Calu3 (cell line): Measurements from ENCODE around the gene ZNF521. TPM values are rescaled to one million over a fixed set of nuclear protein-coding genes. Genes with fewer than 3 reads are reported as not detected.

Experiments used
- BruUV-seq: library from RNA; stranded (reverse); fragments of 400-500 nt; replicated peaks from 2 replicates; lab custom pipeline; 2021; lab: Mats Ljungman, UMichigan
- CTCF ChIA-PET: fragments of 300-600 bp; sonication (Branson Sonifier 250); formaldehyde crosslinking; loops from one replicate; lab custom pipeline; 2022; ENCODE audit warnings: antibody characterized with exemption; lab: Charles Lee
- DNase-seq: peaks from one replicate; pipeline ENCODE4 v3.0.0; 2022
- H3K27ac Mint-ChIP-seq: one replicate; pipeline ENCODE4 v1.8.0; 2022; ENCODE audit warnings: mixed read lengths; ENCODE audit not compliant: unreplicated experiment
- H3K27me3 Mint-ChIP-seq: one replicate; pipeline ENCODE4 v1.8.0; 2022; ENCODE audit warnings: mixed read lengths; ENCODE audit not compliant: unreplicated experiment
- H3K36me3 Mint-ChIP-seq: one replicate; pipeline ENCODE4 v1.8.0; 2022; ENCODE audit warnings: mild to moderate bottlenecking, moderate library complexity, mixed read lengths; ENCODE audit not compliant: insufficient read depth, unreplicated experiment
- H3K4me1 Mint-ChIP-seq: one replicate; pipeline ENCODE4 v1.8.0; 2022; ENCODE audit warnings: mild to moderate bottlenecking, low read depth, mixed read lengths; ENCODE audit not compliant: unreplicated experiment
- H3K4me3 Mint-ChIP-seq: one replicate; pipeline ENCODE4 v1.8.0; 2022; ENCODE audit warnings: mild to moderate bottlenecking, low read depth, moderate library complexity, mixed read lengths; ENCODE audit not compliant: unreplicated experiment
- H3K9me3 Mint-ChIP-seq: one replicate; pipeline ENCODE4 v1.8.0; 2022; ENCODE audit warnings: low read depth, mixed read lengths; ENCODE audit not compliant: unreplicated experiment
- intact Hi-C: fragments of 100-400 bp; cut with micrococcal nuclease; formaldehyde crosslinking; loops from one replicate; pipeline ENCODE4 v1.10.0; 2022; ENCODE audit not compliant: unreplicated experiment
- total RNA-seq: library from RNA; stranded (reverse); gene quantifications from 2 replicates; pipeline ENCODE4 v1.2.3, GENCODE V29; 2022
- TF ChIP-seq, protein P1 (sequence below): fragments of 200-600 bp; IDR thresholded peaks from one replicate; pipeline ENCODE4 v1.8.0; 2022; ENCODE audit warnings: antibody characterized with exemption; ENCODE audit not compliant: unreplicated experiment

The ZNF521 gene
- total RNA-seq, 1 experiment from 2014 or later, result not detected

DNA sequence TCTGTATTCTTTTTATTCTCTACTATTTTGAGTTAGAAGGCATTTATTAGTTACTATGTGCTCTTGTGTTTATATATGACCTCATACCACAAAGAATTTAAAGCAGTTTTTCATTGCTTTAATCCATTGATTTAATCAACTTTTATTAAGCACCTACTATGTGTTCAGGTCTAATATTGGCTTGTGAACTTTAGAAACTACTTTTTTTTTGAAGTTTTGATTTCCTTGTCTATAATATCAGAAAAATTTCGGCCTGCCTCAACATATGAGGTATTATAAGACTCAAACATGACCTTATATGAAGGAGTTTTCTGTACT, 117.7 kb downstream of the ZNF521 start:
- no peaks in the 10 kb centered on the region for H3K4me1 Mint-ChIP-seq
- H3K27ac Mint-ChIP-seq, result no peak overlapping the region
- TF ChIP-seq, protein P1, sequence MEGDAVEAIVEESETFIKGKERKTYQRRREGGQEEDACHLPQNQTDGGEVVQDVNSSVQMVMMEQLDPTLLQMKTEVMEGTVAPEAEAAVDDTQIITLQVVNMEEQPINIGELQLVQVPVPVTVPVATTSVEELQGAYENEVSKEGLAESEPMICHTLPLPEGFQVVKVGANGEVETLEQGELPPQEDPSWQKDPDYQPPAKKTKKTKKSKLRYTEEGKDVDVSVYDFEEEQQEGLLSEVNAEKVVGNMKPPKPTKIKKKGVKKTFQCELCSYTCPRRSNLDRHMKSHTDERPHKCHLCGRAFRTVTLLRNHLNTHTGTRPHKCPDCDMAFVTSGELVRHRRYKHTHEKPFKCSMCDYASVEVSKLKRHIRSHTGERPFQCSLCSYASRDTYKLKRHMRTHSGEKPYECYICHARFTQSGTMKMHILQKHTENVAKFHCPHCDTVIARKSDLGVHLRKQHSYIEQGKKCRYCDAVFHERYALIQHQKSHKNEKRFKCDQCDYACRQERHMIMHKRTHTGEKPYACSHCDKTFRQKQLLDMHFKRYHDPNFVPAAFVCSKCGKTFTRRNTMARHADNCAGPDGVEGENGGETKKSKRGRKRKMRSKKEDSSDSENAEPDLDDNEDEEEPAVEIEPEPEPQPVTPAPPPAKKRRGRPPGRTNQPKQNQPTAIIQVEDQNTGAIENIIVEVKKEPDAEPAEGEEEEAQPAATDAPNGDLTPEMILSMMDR, result no peak
- BruUV-seq, result no TSS peak
- H3K9me3 Mint-ChIP-seq, result no peaks in the 10 kb centered on the region
- DNase-seq, result no peak
- H3K36me3 Mint-ChIP-seq, result no peaks in the 10 kb centered on the region
- H3K4me3 Mint-ChIP-seq, result no peak overlapping the region
- intact Hi-C loops, result no loop called here
- H3K27me3 Mint-ChIP-seq, result peaks cover 28% of the 10 kb centered on the region
- CTCF ChIA-PET, result no interaction called here

DNA sequence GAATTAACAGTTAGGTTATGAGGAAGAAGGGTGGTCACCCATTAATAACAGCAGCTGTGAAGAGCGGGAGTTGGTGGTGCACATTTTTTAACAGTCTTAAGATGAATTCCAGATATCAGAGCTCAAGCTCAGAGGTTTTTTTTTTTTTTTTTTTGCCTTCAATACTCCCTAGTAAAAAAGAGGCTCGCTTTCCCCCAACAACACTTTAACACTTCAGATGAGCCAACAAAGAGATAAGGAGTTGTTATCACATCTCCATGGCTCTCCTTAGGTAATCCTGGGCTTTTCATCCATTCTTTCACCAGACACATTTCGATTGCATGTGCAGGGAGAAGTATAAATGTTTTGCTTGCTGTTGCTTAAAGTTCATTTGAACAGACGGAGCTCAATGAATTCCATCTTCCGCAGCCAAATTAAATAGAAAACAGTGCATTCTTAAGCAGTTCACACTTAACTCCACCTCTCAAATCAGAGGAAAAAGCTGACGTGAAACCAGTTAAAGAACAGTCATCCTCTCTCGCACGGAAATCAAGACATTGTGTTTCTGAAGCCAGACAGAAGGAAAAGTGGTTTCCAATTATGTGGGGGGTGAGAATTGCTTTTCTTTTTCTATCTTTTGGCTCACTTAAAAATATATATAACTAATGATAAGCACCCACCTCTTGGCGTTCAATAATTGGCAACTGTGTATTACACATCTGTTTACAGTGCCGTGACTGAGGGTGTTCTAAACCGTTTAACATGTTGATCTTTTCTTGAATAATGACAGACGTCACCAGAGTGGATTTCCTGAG, 118.2 kb downstream of the ZNF521 start:
- H3K27ac Mint-ChIP-seq, result no peak overlapping the region
- H3K4me3 Mint-ChIP-seq, result no peak overlapping the region
- H3K27me3 Mint-ChIP-seq, result peaks cover 33% of the 10 kb centered on the region
- intact Hi-C loops, result no loop called here
- DNase-seq, result no peak
- CTCF ChIA-PET, result no interaction called here
- H3K36me3 Mint-ChIP-seq, result no peaks in the 10 kb centered on the region
- TF ChIP-seq, protein P1, result no peak
- BruUV-seq, result no TSS peak
- no peaks in the 10 kb centered on the region for H3K4me1 Mint-ChIP-seq
- H3K9me3 Mint-ChIP-seq, result no peaks in the 10 kb centered on the region

DNA sequence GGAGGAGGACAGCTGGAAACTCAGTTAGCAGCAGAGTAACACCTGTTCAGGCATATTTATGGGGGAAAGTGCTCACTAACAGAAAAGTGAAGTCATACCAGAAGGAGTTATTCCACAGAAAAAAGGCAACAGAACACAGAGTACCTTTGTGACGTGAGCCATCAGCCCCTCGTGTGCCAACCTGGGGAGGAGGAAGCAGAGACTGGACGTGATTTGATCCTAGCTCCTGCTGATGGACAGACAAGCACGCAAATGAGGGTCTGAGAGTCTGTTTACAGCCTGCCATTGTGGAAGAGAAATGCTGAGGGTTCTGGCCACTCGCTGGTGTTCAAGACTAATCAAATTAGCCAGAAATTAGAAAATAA, 120.7 kb downstream of the ZNF521 start:
- no peak overlapping the region for H3K27ac Mint-ChIP-seq
- H3K36me3 Mint-ChIP-seq, result no peaks in the 10 kb centered on the region
- no peaks in the 10 kb centered on the region for H3K4me1 Mint-ChIP-seq
- CTCF ChIA-PET, result no interaction called here
- H3K9me3 Mint-ChIP-seq, result no peaks in the 10 kb centered on the region
- H3K4me3 Mint-ChIP-seq, result no peak overlapping the region
- peaks cover 54% of the 10 kb centered on the region for H3K27me3 Mint-ChIP-seq
- BruUV-seq, result no TSS peak
- TF ChIP-seq, protein P1, result no peak
- DNase-seq, result no peak
- intact Hi-C loops, result no loop called here

DNA sequence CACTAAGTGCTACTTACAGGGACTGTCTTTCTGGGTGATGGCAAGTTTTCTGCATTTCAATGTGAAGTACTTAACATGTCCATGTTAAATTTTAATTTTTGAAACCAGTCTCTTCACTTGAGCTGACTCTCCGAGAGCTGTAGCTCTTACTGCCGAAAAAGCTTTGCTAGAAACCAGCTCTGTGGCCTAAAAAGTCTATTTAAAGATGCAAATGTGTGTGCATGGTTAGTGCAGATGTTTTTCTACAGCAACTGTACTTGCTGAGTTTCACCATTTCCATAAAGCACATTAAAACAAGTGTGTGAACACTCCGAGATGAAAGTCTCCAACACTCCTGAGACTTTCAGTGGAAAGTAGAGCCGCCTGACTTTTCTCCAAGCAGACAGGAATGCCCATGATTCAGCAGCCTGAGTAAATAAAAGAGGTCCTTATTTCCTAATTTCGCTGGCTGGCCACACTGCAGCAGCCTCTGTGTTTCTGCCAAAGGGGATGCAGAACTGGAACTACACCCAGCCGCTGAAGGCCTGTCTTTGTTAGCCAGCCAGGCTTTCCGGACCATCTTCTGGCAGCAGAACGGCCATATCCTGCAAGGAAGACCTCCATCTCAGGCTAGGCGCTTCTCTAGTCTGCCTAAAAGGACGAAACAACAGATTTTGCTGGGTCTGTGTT, 121.2 kb downstream of the ZNF521 start:
- no peaks in the 10 kb centered on the region for H3K36me3 Mint-ChIP-seq
- TF ChIP-seq, protein P1, result no peak
- intact Hi-C loops, result no loop called here
- no peaks in the 10 kb centered on the region for H3K9me3 Mint-ChIP-seq
- DNase-seq, result no peak
- CTCF ChIA-PET, result no interaction called here
- H3K4me3 Mint-ChIP-seq, result no peak overlapping the region
- H3K4me1 Mint-ChIP-seq, result no peaks in the 10 kb centered on the region
- peaks cover 57% of the 10 kb centered on the region for H3K27me3 Mint-ChIP-seq
- no TSS peak for BruUV-seq
- no peak overlapping the region for H3K27ac Mint-ChIP-seq
